ENCODE data around the gene PPP2R5E.
"Not testable (repeated sequence)": the region's sequence is repeated elsewhere in the genome, so short reads cannot be mapped to it uniquely, and the experiment has no call there.

- TF ChIP-seq POLR2A (IDR thresholded peaks at IDR 0.05; ENCODE audit: low read length); GATA1 (IDR thresholded peaks at IDR 0.05; ENCODE audit: low read depth, low read length): not testable (repeated sequence)
Measured at GRCh38 chr14:63522511-63522910, 20.7 kb downstream of the PPP2R5E start.
